ENCODE data around the gene MPZ. TPM values are rescaled to one million over a fixed set of nuclear protein-coding genes. Genes with fewer than 3 reads are reported as not detected.
A peak's percentile ranks its signal among the peaks of the same experiment; 100 is the strongest.

The MPZ gene
- total and polyA plus RNA-seq, 7 donors = 0.30 to 2.6 (median 1.9) TPM

DNA sequence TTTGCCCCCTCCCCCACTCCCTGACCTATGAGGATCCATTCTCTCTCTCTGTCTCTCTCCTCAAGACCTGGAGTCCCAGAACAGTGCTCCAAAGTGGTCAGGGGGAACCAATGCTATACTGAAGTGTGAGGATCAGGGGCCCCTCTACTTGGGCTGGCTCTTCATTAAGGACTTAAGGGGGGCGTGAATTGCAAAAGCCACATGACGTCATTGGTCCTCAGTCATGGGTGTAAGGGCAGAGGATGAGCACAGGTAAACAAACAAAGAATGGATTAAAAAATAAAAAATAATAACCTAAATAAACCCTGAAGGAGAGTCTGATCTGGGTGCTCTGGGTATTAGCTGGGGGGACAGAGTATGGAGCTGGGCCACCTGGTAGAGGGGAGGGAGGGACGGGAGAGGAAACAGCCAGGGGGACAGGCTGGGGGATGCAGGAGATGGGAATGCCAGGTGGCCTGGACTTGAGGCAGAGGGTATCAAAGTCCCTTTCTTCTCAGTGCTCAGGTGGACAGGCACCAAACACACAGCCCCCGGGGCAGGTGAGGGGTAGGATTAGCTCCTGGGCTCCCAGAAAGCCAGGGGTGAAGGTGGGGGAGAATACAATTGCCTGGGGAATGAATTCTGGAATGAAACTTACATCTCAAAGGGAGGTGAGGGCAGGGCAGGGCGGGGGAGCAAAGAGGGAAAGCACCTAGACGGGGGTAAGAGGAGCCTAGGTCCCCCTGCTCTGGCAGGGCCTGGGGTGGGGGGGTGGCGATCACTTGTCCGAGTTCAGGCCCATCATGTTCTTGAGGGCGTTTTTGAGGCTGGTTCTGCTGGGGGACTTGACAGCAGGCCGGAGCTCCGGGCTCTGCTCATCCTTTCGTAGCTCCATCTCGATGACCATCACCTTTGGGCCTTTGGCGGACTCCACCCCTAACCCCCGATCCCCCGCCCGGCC is 4.6 kb downstream of the MPZ start:
- H3K36me3 ChIP-seq (ENCODE audit: insufficient read depth in 1 of 2, low read depth in 1 of 2) = no peaks in the 10 kb centered on the region
- ATAC-seq (peak in 1 of 4 donors; percentile 14), DNase-seq (no peak)
- no peaks in the 10 kb centered on the region for H3K9me3 ChIP-seq
- no peak overlapping the region for H3K27ac ChIP-seq
- no peaks in the 10 kb centered on the region for H3K4me1 ChIP-seq
- H3K27me3 ChIP-seq (ENCODE audit: insufficient read depth in 3 of 3, low read length in 2 of 3) = peaks cover 0 to 5% (median 0%) of the 10 kb centered on the region in 3 donors
- WGBS, 3 donors = 21 to 26% (median 22%) methylated on average over 17 of the region's 17 CpGs
- TF ChIP-seq CTCF (IDR thresholded peaks at IDR 0.05) = no peak
- intact Hi-C loops (cut with DNase I) = no loop called here
- H3K4me3 ChIP-seq = peak overlapping the region; percentile 67

- ATAC-seq (no peak), DNase-seq (no peak)
- Histone ChIP-seq H3K9me3 (no peaks in the 10 kb centered on the region), H3K4me3 (no peak overlapping the region), H3K27ac (no peak overlapping the region), H3K27me3 (ENCODE audit: insufficient read depth in 3 of 3, low read length in 2 of 3) (peaks cover 0 to 1% (median 0%) of the 10 kb centered on the region in 3 donors), H3K36me3 (ENCODE audit: insufficient read depth in 1 of 2, low read depth in 1 of 2) (no peaks in the 10 kb centered on the region), H3K4me1 (no peaks in the 10 kb centered on the region)
- 89 to 92% (median 90%) methylated on average over 4 of the region's 4 CpGs for WGBS, 3 donors
- intact Hi-C loops (cut with DNase I) = no loop called here
- no peak for TF ChIP-seq CTCF (IDR thresholded peaks at IDR 0.05)
These were observed 9.3 kb downstream of the MPZ start for GRCh38 chr1:161300478-161300877.

GRCh38 chr1:161299347-161299746 is 10.4 kb downstream of the MPZ start:
- Histone ChIP-seq H3K36me3 (ENCODE audit: insufficient read depth in 1 of 2, low read depth in 1 of 2) (no peaks in the 10 kb centered on the region), H3K27me3 (ENCODE audit: insufficient read depth in 3 of 3, low read length in 2 of 3) (no peaks in the 10 kb centered on the region), H3K9me3 (no peaks in the 10 kb centered on the region), H3K4me3 (no peak overlapping the region), H3K4me1 (no peaks in the 10 kb centered on the region), H3K27ac (no peak overlapping the region)
- 72 to 77% (median 73%) methylated on average over 9 of the region's 9 CpGs for WGBS, 3 donors
- DNase-seq = no peak
- TF ChIP-seq CTCF (IDR thresholded peaks at IDR 0.05) = no peak
- intact Hi-C loops (cut with DNase I) = no loop called here
- ATAC-seq = no peak

GRCh38 chr1:161298116-161298515 is 11.7 kb downstream of the MPZ start:
- Histone ChIP-seq H3K36me3 (ENCODE audit: insufficient read depth in 1 of 2, low read depth in 1 of 2) (no peaks in the 10 kb centered on the region), H3K9me3 (no peaks in the 10 kb centered on the region), H3K4me1 (no peaks in the 10 kb centered on the region), H3K27ac (no peak overlapping the region), H3K4me3 (no peak overlapping the region), H3K27me3 (ENCODE audit: insufficient read depth in 3 of 3, low read length in 2 of 3) (no peaks in the 10 kb centered on the region)
- TF ChIP-seq CTCF (IDR thresholded peaks at IDR 0.05) = no peak
- WGBS, 3 donors = 87 to 95% (median 93%) methylated on average over 6 of the region's 6 CpGs
- no peak for ATAC-seq
- intact Hi-C loops (cut with DNase I) = no loop called here
- DNase-seq = no peak
